Activated CD8-positive, alpha-beta memory T cell treated with anti-CD3 and anti-CD28 coated beads, Interleukin-2, amount 50 U/mL, for 4 hours (primary cell): ENCODE results near the gene TRIM40.

Experiments used
- DNase-seq: peaks from one replicate; pipeline ENCODE4 v3.0.0-alpha.2; 2020

The TRIM40 gene, protein sequence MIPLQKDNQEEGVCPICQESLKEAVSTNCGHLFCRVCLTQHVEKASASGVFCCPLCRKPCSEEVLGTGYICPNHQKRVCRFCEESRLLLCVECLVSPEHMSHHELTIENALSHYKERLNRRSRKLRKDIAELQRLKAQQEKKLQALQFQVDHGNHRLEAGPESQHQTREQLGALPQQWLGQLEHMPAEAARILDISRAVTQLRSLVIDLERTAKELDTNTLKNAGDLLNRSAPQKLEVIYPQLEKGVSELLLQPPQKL

DNA sequence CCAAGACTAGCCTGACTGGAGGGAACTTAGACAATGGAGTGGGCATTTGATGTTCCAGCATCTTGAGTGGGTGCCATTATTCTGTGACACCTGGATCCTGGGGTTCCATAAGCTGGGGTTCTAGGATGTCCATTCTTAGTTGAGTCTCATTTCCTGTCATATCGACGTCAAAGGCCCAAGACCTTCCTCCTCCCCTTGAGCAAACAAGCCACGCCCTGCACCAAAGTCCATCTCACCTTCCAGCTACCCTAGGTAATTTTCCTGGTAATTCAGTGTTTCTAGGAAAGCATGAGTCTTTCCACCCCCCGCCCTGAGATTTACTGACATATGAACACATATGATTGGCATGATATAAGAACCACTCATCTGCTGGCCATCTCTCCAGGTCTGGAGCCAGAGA, at the start of gene TRIM40:
TSS of gene TRIM40 (plus strand) at position 384 of the 400 bp plus-strand sequence. CDS start 897 bp downstream, outside the sequence.
- no peak for DNase-seq

DNA sequence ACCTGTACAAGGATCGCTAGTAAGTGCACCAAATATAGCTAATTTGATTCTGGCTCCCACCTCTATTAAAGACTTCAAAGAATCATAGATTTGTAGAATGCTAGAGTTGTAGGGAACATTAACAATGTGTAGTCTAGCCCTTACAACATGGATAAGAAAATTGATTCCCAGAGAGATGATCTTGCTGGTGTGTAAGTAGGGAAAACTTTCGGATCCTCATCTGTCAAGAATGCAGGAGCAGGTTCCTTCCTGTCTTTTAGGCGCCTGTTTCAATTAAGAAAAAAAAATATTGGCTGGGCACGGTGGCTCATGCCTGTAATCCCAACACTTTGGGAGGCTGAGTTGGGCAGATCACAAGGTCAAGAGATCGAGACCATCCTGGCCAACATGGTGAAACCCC, 48.1 kb upstream of the TRIM40 start:
- no peak for DNase-seq

- DNase-seq, result no peak
These were observed 44.2 kb upstream of the TRIM40 start for GRCh38 chr6:30091577-30092381.

DNA sequence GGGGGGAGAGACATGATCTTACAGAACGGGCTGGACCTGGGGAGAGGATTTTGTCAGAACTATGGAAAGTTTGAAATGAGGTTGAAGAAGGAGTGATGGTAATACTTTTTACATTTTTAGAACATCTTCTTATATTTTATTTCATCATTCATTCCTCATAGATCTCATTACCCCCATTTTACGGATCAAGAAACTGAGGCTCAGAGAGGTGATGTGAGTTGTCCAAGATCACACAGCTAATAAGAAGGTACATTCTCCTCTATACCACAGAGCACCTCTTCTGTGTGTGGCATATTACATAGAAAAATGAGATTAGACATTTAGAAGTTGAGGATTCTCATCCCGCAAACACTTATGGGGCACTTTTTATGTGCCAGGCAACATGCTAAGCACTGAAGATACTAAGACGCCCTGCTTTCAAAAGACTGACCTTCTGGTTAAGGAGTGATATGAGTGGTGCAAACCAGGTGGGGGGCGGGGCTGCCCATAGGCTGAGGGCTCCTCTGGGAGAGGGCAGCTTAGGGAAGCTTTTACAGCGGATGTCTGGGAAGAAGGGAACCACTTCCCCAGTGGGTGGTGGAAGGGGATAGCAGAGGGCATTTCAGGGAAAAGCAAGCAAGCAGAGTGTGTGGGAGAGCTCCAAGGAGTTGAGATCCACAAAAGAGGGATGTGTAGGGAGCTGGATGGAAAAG, 42.9 kb upstream of the TRIM40 start:
- DNase-seq, result no peak

- DNase-seq, result no peak
These were observed 41.8 kb upstream of the TRIM40 start for GRCh38 chr6:30093951-30094661.

DNA sequence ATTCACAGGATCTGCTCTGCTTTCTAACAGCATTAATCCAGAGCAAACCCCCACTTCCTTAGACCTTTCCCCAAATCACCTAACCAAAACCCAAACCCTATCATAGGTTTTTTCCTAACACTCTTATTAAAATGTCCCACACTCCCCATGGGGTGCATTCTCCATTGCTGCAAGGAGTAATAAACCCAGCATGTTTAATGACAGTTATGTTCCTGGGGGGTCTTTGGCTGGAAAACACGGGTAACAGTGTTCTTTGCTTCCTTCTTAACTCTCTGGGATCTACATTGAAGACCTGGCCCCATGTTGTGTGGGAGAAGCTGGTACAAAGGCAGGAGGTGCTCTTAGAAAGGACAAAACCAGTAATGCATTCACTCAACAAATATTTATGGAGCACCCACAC, 39.1 kb upstream of the TRIM40 start:
- DNase-seq, result no peak

DNA sequence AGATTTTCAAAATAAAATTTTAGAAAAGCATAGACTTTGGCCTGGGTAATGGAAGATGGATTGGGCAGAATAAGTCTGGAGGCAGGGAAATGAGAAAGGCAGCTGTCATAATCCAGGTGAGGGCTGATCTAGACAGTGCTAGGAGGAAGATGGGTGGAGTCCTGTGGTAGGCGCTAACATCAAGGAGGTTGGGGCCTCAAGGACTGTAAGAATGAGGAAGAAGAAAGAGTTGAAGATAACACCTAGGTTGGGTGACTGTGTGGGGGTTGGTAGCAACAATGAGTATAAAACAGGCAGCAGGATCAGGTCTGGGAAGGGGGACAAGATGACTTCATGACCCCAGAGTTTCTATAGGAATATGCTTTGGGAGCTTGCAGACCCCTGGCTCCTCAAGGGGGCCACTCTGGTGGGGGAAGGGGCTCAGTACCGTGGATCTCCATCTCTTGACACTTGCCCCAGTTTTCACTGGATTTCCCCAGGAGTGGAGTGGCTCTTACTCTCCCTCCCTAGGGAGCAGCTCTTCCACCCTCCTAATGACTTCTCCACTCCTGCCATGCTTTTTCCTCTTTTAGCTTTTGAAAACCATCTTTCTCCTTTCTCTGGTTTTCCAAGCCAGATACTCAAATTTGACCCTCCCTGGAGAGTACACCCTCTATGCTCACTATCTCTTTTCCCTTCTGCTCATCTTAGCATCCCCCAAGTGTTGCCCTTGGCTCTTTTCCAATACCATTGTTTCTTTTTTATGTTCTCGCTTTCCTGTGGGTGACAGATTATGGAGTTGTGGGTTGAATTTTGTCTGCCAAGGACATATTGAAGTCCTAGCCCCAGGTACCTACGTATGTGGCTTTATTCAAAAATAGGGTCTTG, 37.8 kb upstream of the TRIM40 start:
- DNase-seq, result no peak

- DNase-seq, result no peak
These were observed 35.8 kb upstream of the TRIM40 start for GRCh38 chr6:30100154-30100553.

DNA sequence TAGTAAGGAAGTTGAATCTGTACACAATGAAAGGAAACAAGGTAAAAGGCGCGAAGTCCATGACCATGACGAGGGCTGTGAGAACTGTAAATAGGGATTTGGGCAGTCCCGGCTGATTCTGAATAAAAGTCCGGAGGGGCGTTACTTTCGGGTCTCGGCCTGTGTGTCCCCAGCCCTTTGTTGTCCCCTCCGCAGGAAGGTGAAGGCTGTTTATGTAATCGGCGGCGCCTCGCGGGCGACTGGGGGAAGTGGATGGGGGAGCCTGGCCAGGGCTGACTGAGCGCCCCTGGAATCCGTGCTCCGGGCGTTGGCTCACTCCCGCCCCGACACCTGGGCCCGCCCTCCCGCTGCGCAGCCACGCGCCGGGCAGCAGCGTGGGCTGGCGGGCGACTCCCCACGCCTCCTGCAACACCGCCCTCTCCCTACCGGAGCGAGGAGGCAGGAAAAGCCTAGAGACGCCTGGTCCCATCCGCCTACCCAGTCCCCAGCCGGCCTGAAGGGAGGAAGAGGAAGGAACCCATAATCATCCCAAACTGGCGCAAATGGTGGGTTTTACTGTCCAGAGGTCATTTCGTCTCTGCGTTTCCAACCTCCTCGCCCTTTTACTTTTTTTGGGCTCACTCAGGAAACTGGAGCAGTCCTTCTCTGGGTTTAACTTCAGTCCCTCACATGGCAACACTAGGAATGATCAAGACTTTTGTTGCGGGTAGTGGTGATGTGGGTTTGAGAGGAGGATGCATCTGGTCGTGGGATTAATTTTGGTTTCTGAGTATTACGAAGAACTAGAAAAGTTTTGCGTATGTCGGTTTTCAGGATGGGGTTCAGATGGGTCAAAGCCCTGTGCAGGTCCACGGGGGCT, 35.1 kb upstream of the TRIM40 start:
- peak; percentile 21 for DNase-seq

- peak; percentile 64 for DNase-seq
These were observed 34.2 kb upstream of the TRIM40 start for GRCh38 chr6:30101444-30102413.

GRCh38 chr6:30102414-30102969, 33.4 kb upstream of the TRIM40 start:
- no peak for DNase-seq

DNA sequence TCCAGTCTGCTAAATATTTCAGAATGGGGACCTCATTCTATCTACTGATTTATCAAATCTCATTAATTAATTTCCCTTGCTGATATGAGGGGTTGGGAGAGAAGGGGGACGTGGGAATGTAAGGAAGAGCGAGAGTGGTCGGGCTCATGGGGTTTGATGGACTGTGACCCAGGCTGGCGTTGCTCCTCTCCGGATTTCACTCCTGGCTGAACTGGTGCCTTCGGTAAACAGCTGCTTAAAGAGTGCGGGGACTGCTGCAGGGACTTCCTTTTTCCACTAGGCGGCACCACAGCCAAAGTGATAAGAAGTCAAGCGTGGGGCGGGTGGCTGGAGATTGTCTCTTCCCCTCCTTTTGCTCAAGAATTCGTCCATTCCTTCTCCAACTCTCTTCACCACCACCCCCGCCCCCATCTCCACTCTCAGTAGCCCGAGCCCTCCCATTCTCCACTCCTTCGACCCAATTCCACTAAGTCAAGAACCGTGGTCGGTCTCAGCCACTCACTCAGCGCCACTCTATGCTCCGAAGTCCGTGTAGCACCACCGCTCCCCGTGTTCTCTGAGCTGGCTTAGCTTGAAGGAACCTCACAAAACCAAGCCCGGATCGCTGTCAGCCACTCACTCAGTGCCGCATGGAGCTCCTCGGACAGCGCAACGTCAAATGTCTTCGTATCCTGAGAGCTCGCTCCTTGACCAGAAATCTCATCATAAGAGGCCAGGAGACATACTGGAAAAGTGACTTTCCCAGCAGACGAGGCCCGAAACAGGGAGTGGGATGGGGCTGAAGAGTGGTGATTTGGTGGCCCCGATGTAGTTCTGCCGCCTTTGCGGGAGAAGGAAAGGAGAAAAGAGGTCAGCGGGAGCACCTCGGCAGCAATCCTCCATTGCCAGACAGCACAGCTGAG, 32.7 kb upstream of the TRIM40 start:
- DNase-seq, result peak; percentile 82

DNA sequence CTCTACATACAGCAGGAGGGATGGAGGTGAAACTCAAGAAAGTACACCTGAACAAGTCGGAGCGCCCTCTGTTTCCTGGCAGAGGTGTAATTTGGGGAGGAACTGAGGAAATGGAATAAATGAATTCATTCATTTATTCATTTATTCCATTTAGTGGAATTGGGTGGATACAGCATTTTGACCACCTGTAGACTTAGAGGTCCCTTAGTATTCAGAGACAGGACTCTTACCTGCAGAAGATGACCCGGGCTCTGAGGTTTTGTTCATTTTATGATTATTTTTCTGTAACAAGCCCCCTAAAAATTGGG, 32.1 kb upstream of the TRIM40 start:
- no peak for DNase-seq

DNA sequence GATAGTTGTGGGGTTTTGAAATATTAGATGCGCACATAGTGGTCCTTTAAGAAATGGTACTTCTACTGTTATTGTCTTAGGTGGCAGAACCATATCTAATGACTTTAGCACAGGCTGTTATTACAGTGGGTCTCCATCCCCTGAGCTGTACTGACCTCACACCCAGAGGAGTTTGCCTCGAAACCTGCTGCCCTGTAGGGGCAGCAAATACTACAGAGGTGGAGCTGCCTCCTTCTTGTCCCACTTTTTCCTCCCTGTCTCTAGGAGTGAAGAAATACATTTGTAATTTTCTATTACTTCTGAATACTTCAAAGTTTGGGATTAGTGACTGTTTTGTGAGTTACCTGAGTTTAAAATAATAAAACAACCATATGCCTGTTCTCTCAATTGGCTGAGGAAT, 31.3 kb upstream of the TRIM40 start:
- DNase-seq, result no peak

DNA sequence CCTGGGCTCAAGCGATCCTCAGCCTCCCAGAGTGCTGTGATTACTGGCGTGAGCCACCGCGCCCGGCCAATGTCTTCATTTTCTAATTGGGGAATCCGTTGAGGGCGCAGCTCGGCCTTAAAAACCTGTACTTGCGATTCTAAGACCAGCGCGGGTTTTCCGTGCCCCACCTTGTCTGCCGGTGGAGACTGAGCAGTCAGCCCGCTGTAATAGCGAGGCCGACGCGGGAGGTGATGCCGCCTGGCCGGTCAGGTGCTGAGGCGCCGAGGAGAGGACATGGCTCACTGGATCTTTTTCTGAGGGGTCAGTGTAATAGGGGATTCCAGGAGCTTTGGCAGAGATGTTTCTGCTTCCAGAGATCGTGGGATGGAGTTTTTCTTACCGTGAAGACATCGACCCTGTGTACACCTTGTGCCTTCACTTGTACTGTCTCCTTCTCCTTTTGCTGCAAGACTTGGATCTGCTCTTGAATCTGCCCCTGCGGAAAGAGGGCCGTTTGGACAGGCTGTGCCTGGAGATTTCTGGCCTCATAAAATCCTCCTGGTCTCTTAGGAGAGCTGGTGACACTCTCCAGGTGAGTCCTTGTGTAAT, 24.6 kb upstream of the TRIM40 start:
- no peak for DNase-seq

DNA sequence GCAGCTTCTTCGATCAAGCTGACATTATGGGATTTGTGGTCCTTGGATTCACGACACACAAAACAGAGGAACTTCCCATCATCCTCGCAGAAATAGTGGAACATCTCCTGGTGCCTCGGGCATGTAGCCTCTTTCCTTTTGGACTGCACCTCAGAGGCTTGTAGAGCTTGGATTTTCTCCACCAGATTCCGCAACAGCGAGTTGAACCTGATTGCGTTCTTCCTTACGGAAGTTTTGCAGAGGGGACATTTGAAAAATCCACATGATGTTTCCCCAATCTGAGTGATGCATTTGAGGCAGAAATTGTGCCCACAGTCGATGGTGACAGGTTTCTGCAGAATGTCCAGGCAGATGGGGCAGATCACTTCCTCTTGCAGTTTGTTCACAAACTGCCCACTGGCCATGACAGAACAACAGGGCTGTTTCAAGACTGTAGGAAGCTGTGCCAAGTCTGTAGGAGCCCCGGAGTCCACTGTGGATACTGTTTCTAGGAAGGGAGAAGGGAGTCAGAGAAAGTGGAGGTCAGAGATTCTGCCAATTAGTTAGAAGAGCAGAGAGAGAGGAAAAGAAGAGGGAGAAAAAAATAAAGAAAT, 23.4 kb upstream of the TRIM40 start:
- no peak for DNase-seq

- DNase-seq, result no peak
These were observed 22.8 kb upstream of the TRIM40 start, which contains the start of gene TRIM31 for GRCh38 chr6:30113003-30113759. TSS of gene TRIM31 (minus strand) at chr6:30113090. CDS start at chr6:30112805, 285 bp downstream.
